ENCODE measurements around the gene TRAPPC10. TPM values are rescaled to one million over a fixed set of nuclear protein-coding genes. Genes with fewer than 3 reads are reported as not detected.

The TRAPPC10 gene
- total RNA-seq, 2 donors from 2014 or later, result 10.9 to 26.4 TPM

DNA sequence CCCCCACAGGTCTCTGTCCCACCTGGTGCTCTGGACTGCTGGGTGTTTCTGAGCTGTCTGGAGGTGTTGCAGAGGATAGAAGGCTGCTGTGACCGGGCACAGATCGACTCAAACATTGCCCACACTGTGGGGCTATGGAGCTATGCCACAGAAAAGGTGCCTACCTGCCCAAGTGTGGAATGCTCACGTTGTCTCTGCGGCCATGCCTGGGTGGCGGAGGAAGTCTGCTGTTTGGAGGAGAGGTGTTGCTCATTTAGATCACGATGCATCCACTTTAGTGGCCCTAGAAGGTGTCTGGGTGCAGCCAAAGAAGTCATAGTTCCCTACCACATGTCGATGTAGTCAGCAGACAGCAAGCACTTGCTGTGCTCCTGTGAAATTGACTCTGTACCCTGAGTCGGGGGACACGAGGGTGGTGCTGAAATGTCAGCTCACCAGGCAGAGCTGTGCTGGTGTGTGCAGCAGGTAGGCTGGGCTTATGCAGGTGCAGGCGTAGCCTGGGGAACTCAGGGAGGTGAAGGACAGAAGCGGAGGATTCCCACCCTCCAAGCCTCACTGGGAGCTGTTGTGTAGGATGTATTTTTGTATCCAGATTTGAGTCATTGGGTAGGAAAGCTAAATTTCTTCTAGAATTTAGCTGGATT lies 62.3 kb downstream of the TRAPPC10 start:
- 85 to 90% methylated on average over 9 to 11 of the region's 11 CpGs for WGBS, 2 donors
- intact Hi-C loops (cut with DNase I), result no loop called here
- Histone ChIP-seq H3K27me3 (no peaks in the 10 kb centered on the region), H3K9me3 (no peaks in the 10 kb centered on the region), H3K4me3 (no peak overlapping the region), H3K36me3 (replicated peaks in 1 of 2; ENCODE audit: insufficient read depth in 1 of 2, low read depth in 2 of 2) (peaks cover 0 to 15% of the 10 kb centered on the region in 2 donors), H3K4me1 (no peaks in the 10 kb centered on the region), H3K27ac (no peak overlapping the region)
- DNase-seq (no peak), ATAC-seq (no peak)
- no peak for TF ChIP-seq CTCF (IDR thresholded peaks at IDR 0.05)
- no peak for TF ChIP-seq POLR2A (IDR thresholded peaks at IDR 0.05)

- TF ChIP-seq CTCF (IDR thresholded peaks at IDR 0.05) (no peak), POLR2A (IDR thresholded peaks at IDR 0.05) (no peak)
- DNase-seq (no peak), ATAC-seq (no peak)
- Histone ChIP-seq H3K9me3 (no peaks in the 10 kb centered on the region), H3K27ac (no peak overlapping the region), H3K36me3 (replicated peaks in 1 of 2; ENCODE audit: insufficient read depth in 1 of 2, low read depth in 2 of 2) (peaks cover 0 to 14% of the 10 kb centered on the region in 2 donors), H3K27me3 (no peaks in the 10 kb centered on the region), H3K4me3 (no peak overlapping the region), H3K4me1 (no peaks in the 10 kb centered on the region)
- WGBS, 2 donors, result 75 to 76% methylated on average over 5 of the region's 5 CpGs
- intact Hi-C loops (cut with DNase I), result no loop called here
Observed at GRCh38 chr21:44076316-44076715, 64.2 kb downstream of the TRAPPC10 start.

- WGBS, 2 donors, result 91 to 94% methylated on average over 5 of the region's 5 CpGs
- H3K4me3 ChIP-seq, result no peak overlapping the region
- peaks cover 4% of the 10 kb centered on the region for H3K4me1 ChIP-seq
- TF ChIP-seq CTCF (IDR thresholded peaks at IDR 0.05), result no peak
- no peak for TF ChIP-seq POLR2A (IDR thresholded peaks at IDR 0.05)
- no peaks in the 10 kb centered on the region for H3K27me3 ChIP-seq
- no peak overlapping the region for H3K27ac ChIP-seq
- DNase-seq, result no peak
- intact Hi-C loops (cut with DNase I), result no loop called here
- H3K9me3 ChIP-seq, result no peaks in the 10 kb centered on the region
- peaks cover 0 to 17% of the 10 kb centered on the region in 2 donors for H3K36me3 ChIP-seq (replicated peaks in 1 of 2; ENCODE audit: insufficient read depth in 1 of 2, low read depth in 2 of 2)
- no peak for ATAC-seq
Observed at GRCh38 chr21:44078411-44078981, 66.4 kb downstream of the TRAPPC10 start.

- TF ChIP-seq POLR2A (IDR thresholded peaks at IDR 0.05) (no peak), CTCF (IDR thresholded peaks at IDR 0.05) (no peak)
- peaks cover 0 to 15% of the 10 kb centered on the region in 2 donors for H3K36me3 ChIP-seq (replicated peaks in 1 of 2; ENCODE audit: insufficient read depth in 1 of 2, low read depth in 2 of 2)
- no peak overlapping the region for H3K4me3 ChIP-seq
- no peak overlapping the region for H3K27ac ChIP-seq
- 86 to 87% methylated on average over 3 of the region's 3 CpGs for WGBS, 2 donors
- H3K9me3 ChIP-seq, result no peaks in the 10 kb centered on the region
- H3K27me3 ChIP-seq, result no peaks in the 10 kb centered on the region
- peaks cover 9% of the 10 kb centered on the region for H3K4me1 ChIP-seq
- no peak for DNase-seq
- ATAC-seq, result no peak
- intact Hi-C loops (cut with DNase I), result no loop called here
Observed at GRCh38 chr21:44079446-44079845, 67.3 kb downstream of the TRAPPC10 start.

DNA sequence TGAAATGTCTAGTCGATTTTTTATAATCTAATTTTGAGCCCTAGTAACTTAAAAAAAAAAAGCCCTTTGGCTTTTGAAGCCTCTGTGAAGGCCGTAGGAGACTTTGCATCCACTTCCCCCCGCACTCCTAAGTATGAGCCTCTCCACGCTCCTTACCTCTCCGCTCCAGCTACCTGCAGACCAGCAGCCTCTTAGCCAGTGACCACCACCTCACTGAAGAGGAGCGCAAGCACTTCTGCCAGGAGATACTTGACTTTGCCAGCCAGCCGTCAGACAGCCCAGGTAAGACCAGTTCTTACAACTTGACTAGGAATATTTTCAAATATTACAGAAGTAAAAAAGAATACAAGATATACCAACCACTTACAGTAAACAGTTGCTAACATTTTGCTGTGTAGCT lies 67.7 kb downstream of the TRAPPC10 start:
- no peak for DNase-seq
- Histone ChIP-seq H3K27me3 (no peaks in the 10 kb centered on the region), H3K4me1 (peaks cover 13% of the 10 kb centered on the region), H3K9me3 (no peaks in the 10 kb centered on the region), H3K36me3 (replicated peaks in 1 of 2; ENCODE audit: insufficient read depth in 1 of 2, low read depth in 2 of 2) (peaks cover 0 to 13% of the 10 kb centered on the region in 2 donors), H3K4me3 (no peak overlapping the region), H3K27ac (no peak overlapping the region)
- no peak for ATAC-seq
- TF ChIP-seq CTCF (IDR thresholded peaks at IDR 0.05) (no peak), POLR2A (IDR thresholded peaks at IDR 0.05) (no peak)
- intact Hi-C loops (cut with DNase I), result no loop called here
- WGBS, 2 donors, result 86 to 88% methylated on average over 7 of the region's 7 CpGs
